GM12875 (cell line): Measurements from ENCODE around the gene THADA.

Experiments used
- H3K4me3 ChIP-seq: one replicate; pipeline ENCODE4 v1.5.1; 2011; ENCODE audit warnings: low read depth, low read length, control low read depth
- CTCF ChIP-seq: IDR thresholded peaks from 2 replicates; pipeline ENCODE4 v1.5.1; 2011; ENCODE audit warnings: low read depth, mild to moderate bottlenecking, control low read depth, inconsistent platforms, low read length, moderate library complexity, borderline replicate concordance; ENCODE audit not compliant: insufficient read depth

Gene THADA

GRCh38 chr2:43631618-43632317 lies 35.9 kb upstream of the THADA start:
- H3K4me3 ChIP-seq = no peak overlapping the region
- no peak for TF ChIP-seq CTCF

GRCh38 chr2:43622931-43623451 lies 27.2 kb upstream of the THADA start:
- no peak overlapping the region for H3K4me3 ChIP-seq
- TF ChIP-seq CTCF = no peak

GRCh38 chr2:43619511-43619910 lies 23.7 kb upstream of the THADA start:
- H3K4me3 ChIP-seq = no peak overlapping the region
- no peak for TF ChIP-seq CTCF

- TF ChIP-seq CTCF = no peak
- no peak overlapping the region for H3K4me3 ChIP-seq
Observed at GRCh38 chr2:43616967-43617680, 21.3 kb upstream of the THADA start.

- TF ChIP-seq CTCF = no peak
Observed at GRCh38 chr2:43612944-43613343, 17.1 kb upstream of the THADA start.

GRCh38 chr2:43611987-43612894 lies 16.4 kb upstream of the THADA start:
- no peak overlapping the region for H3K4me3 ChIP-seq
- TF ChIP-seq CTCF = peak; percentile 78; the same call in 1 of the 2 replicates

More at GRCh38 chr2:43612944-43613343, 17.1 kb upstream of the THADA start:
- H3K4me3 ChIP-seq = no peak overlapping the region
